HCT116 (cell line): Measurements from ENCODE around the gene GRSF1. TPM values are rescaled to one million over a fixed set of nuclear protein-coding genes. Genes with fewer than 3 reads are reported as not detected.

Experiments used
- ATAC-seq: fragments of 200-7000 bp; cut with Tn5 transposase; 2 replicates; pipeline ENCODE4 v1.9.1; 2020; ENCODE audit warnings: mild to moderate bottlenecking, moderate library complexity
- BruUV-seq: library from RNA; stranded (reverse); fragments of 400-500 nt; replicated peaks from 2 replicates; lab custom pipeline; 2021; lab: Mats Ljungman, UMichigan
- CTCF ChIA-PET: fragments of 300-600 bp; sonication (Branson Sonifier 250); formaldehyde crosslinking; loops from one replicate; lab custom pipeline; 2021; ENCODE audit warnings: antibody characterized with exemption; lab: Charles Lee
- POLR2A ChIA-PET: fragments of 300-600, 350-600 bp; sonication (Branson Sonifier 250); formaldehyde crosslinking; loops from one replicate; lab custom pipeline; 2021; ENCODE audit warnings: antibody characterized with exemption; lab: Charles Lee
- RAD21 ChIA-PET, 2 experiments: fragments of 300-600 bp; sonication (Branson Sonifier 250); formaldehyde crosslinking; loops; one replicate each; lab custom pipeline; 2023; ENCODE audit warnings: low total read pairs in 2 of 2; ENCODE audit not compliant: uncharacterized antibody in 2 of 2, unreplicated experiment in 2 of 2, low non-redundant PET in 1 of 2; lab: Charles Lee
- DNase-seq: peaks from one replicate; pipeline ENCODE4 v3.0.0-alpha.2; 2010; ENCODE audit warnings: low read depth, low spot score
- H2AFZ ChIP-seq: fragments of 200-600 bp; shearing (Covaris generic), sonication (generic); 2 replicates; pipeline ENCODE4 v1.6.1; 2017; ENCODE audit warnings: low read depth, mixed run types, mixed read lengths, antibody characterized with exemption, low read length; ENCODE audit not compliant: poor library complexity, severe bottlenecking
- H3K27ac ChIP-seq: 2 replicates; pipeline ENCODE4 v1.5.1; 2012; ENCODE audit warnings: low read depth, low read length
- H3K27me3 ChIP-seq: fragments of 200-600 bp; sonication (generic); 2 replicates; pipeline ENCODE4 v1.6.1; 2016; ENCODE audit warnings: mixed run types, low read length, mixed read lengths; ENCODE audit not compliant: insufficient read depth
- H3K36me3 ChIP-seq, 2 experiments: fragments of 200-500 bp in 1 of 2; fragments of 200-600 bp in 1 of 2; sonication (Bioruptor generic) in 1 of 2; sonication (generic) in 1 of 2; 2 replicates each; pipeline versions ENCODE4 v1.5.1 to v1.6.1; 2014 to 2016; ENCODE audit warnings: low read length in 2 of 2, inconsistent platforms in 1 of 2, mixed read lengths in 1 of 2, mixed run types in 1 of 2; ENCODE audit not compliant: insufficient read depth in 2 of 2, control insufficient read depth in 1 of 2
- H3K4me1 ChIP-seq, 2 experiments: fragments of 200-600 bp in 1 of 2; sonication (generic) in 1 of 2; 2 replicates each; pipeline versions ENCODE4 v1.5.1 to v1.6.1; 2012 to 2017; ENCODE audit warnings: low read length in 2 of 2, inconsistent platforms in 1 of 2, mild to moderate bottlenecking in 1 of 2, mixed read lengths in 1 of 2, mixed run types in 1 of 2, moderate library complexity in 1 of 2; ENCODE audit not compliant: insufficient read depth in 2 of 2, control insufficient read depth in 1 of 2
- H3K4me2 ChIP-seq: fragments of 200-600 bp; sonication (generic); 2 replicates; pipeline ENCODE4 v1.6.1; 2017; ENCODE audit warnings: mixed run types, low read length, mixed read lengths
- H3K4me3 ChIP-seq, 2 experiments: fragments of 200-600 bp in 1 of 2; sonication (generic) in 1 of 2; replicated peaks in 1 of 2; 2 replicates each; pipeline ENCODE4 v1.5.1; 2011 to 2016; ENCODE audit warnings: low read length in 2 of 2, control low read depth in 1 of 2, low read depth in 1 of 2, mild to moderate bottlenecking in 1 of 2, mixed read lengths in 1 of 2, mixed run types in 1 of 2
- H3K79me2 ChIP-seq: fragments of 200-600 bp; sonication (generic); 2 replicates; pipeline ENCODE4 v1.6.1; 2017; ENCODE audit warnings: mild to moderate bottlenecking, mixed run types, low read length, moderate library complexity, mixed read lengths; ENCODE audit not compliant: insufficient read depth
- H3K9ac ChIP-seq: fragments of 200-600 bp; sonication (generic); 2 replicates; pipeline ENCODE4 v1.6.1; 2016; ENCODE audit warnings: low read length, mixed read lengths
- H3K9me2 ChIP-seq: fragments of 200-600 bp; sonication (generic), shearing (Covaris generic); 2 replicates; pipeline ENCODE4 v1.6.1; 2017; ENCODE audit warnings: mixed run types, mild to moderate bottlenecking, moderate library complexity; ENCODE audit not compliant: insufficient read depth
- H3K9me3 ChIP-seq, 2 experiments: fragments of 200-500 bp in 1 of 2; fragments of 200-600 bp in 1 of 2; sonication (Bioruptor generic) in 1 of 2; sonication (generic) in 1 of 2; 2 replicates each; pipeline ENCODE4 v1.6.1; 2014 to 2017; ENCODE audit warnings: low read length in 2 of 2, mixed read lengths in 2 of 2, inconsistent platforms in 1 of 2, low read depth in 1 of 2, mild to moderate bottlenecking in 1 of 2, mixed run types in 1 of 2, moderate library complexity in 1 of 2; ENCODE audit not compliant: control insufficient read depth in 1 of 2, insufficient read depth in 1 of 2
- H4K20me1 ChIP-seq: fragments of 200-600 bp; sonication (generic), shearing (Covaris generic); 2 replicates; pipeline ENCODE4 v1.6.1; 2017; ENCODE audit warnings: mixed run types, mild to moderate bottlenecking, moderate library complexity; ENCODE audit not compliant: insufficient read depth
- CEBPB ChIP-seq: IDR thresholded peaks from 2 replicates; pipeline ENCODE4 v1.6.1; 2012; ENCODE audit warnings: low read depth
- CTCF ChIP-seq, 3 experiments: fragments of 200-600 bp in 1 of 3; sonication (generic) in 1 of 3; IDR thresholded peaks in 2 of 3; conservative IDR thresholded peaks in 1 of 3; 2 replicates each; pipeline ENCODE4 v1.5.1; 2012 to 2017; ENCODE audit warnings: low read depth in 2 of 3, low read length in 2 of 3, antibody characterized with exemption in 1 of 3, borderline replicate concordance in 1 of 3, control low read depth in 1 of 3, mild to moderate bottlenecking in 1 of 3, mixed read lengths in 1 of 3, mixed run types in 1 of 3, moderate library complexity in 1 of 3; ENCODE audit not compliant: insufficient read depth in 1 of 3
- EGR1 ChIP-seq: IDR thresholded peaks from 2 replicates; pipeline ENCODE4 v1.6.1; 2012; ENCODE audit warnings: low read depth
- POLR2A ChIP-seq: IDR thresholded peaks from 2 replicates; pipeline ENCODE4 v1.7.0; 2011; ENCODE audit warnings: borderline replicate concordance; ENCODE audit not compliant: insufficient read depth, insufficient read length; ENCODE audit errors: extremely low read depth
- RAD21 ChIP-seq: IDR thresholded peaks from 2 replicates; pipeline ENCODE4 v1.6.1; 2012; ENCODE audit warnings: low read depth, mild to moderate bottlenecking
- SRF ChIP-seq: IDR thresholded peaks from 2 replicates; pipeline ENCODE4 v1.6.1; 2012; ENCODE audit warnings: low read depth
- TCF7L2 ChIP-seq: IDR thresholded peaks from 2 replicates; pipeline ENCODE4 v1.7.0; 2011; ENCODE audit warnings: borderline replicate concordance, inconsistent platforms; ENCODE audit not compliant: insufficient read depth, insufficient read length; ENCODE audit errors: extremely low read depth
- ZBTB33 ChIP-seq: IDR thresholded peaks from 2 replicates; pipeline ENCODE4 v1.6.1; 2011; ENCODE audit warnings: mild to moderate bottlenecking, low read length, moderate library complexity; ENCODE audit not compliant: insufficient replicate concordance; ENCODE audit errors: extremely low read depth
- intact Hi-C: fragments of 100-400 bp; cut with micrococcal nuclease; formaldehyde crosslinking; loops from 2 replicates; pipeline ENCODE4 v1.10.0; 2022
- total RNA-seq: library from RNA; stranded (reverse); gene quantifications from one replicate; pipeline ENCODE4 v1.2.1, GENCODE V29; 2021; ENCODE audit not compliant: unreplicated experiment

The GRSF1 gene
- total RNA-seq, 1 experiment from 2014 or later, result 131 TPM

- CTCF ChIA-PET, result no interaction called here
- POLR2A ChIA-PET, result no interaction called here
- TF ChIP-seq POLR2A (no peak), TCF7L2 (no peak), RAD21 (no peak), ZBTB33 (no peak), CEBPB (no peak), SRF (no peak), CTCF (IDR thresholded peaks at IDR 0.05 in 2 of 3, conservative IDR thresholded peaks at IDR 0.05 in 1 of 3; ENCODE audit: borderline replicate concordance in 1 of 3, insufficient read depth in 1 of 3, low read depth in 2 of 3, low read length in 2 of 3) (no peak), EGR1 (no peak)
- RAD21 ChIA-PET, result no interaction called here
- BruUV-seq, result no TSS peak
- intact Hi-C loops, result no loop called here
- Histone ChIP-seq H3K9me2 (no peaks in the 10 kb centered on the region), H3K79me2 (no peaks in the 10 kb centered on the region), H4K20me1 (no peaks in the 10 kb centered on the region), H3K27ac (no peak overlapping the region), H3K4me2 (no peak overlapping the region), H3K9ac (no peak overlapping the region), H3K27me3 (no peaks in the 10 kb centered on the region), H3K4me3 (no peak overlapping the region), H2AFZ (no peak overlapping the region), H3K36me3 (no peaks in the 10 kb centered on the region), H3K9me3 (no peaks in the 10 kb centered on the region), H3K4me1 (no peaks in the 10 kb centered on the region)
- no peak for ATAC-seq
- DNase-seq, result no peak
These were observed 71.3 kb downstream of the GRSF1 start for GRCh38 chr4:70768301-70768948.

Other genes with a start within 250 kb of the GRSF1 start
- gene AMBN, start 247.6 kb downstream of the GRSF1 start, total RNA-seq, result not detected
- not detected for gene ENAM, start 211.1 kb downstream of the GRSF1 start, total RNA-seq
- 0.79 TPM for gene JCHAIN, start 173.4 kb downstream of the GRSF1 start, total RNA-seq
- gene UTP3, start 151.4 kb downstream of the GRSF1 start, total RNA-seq, result 33.7 TPM
- 32.9 TPM for gene RUFY3, start 117.9 kb downstream of the GRSF1 start, total RNA-seq
- 33.2 TPM for gene MOB1B, start 62.5 kb upstream of the GRSF1 start, total RNA-seq
- gene DCK, start 153.8 kb upstream of the GRSF1 start, total RNA-seq, result 23.0 TPM